Coronary artery (tissue), 2 donors: Measurements from ENCODE around the gene MARK4.
"Not testable (repeated sequence)": the region's sequence is repeated elsewhere in the genome, so short reads cannot be mapped to it uniquely, and the experiment has no call there.

Source experiments
- DNase-seq: peaks from one replicate; pipeline ENCODE4 v3.0.0-alpha.2; 2017; ENCODE audit warnings: low spot score
- H3K27ac ChIP-seq, 2 donors: fragments of 200-600 bp; sonication (generic); one replicate each; pipeline ENCODE4 v1.5.1; 2016 to 2019
- H3K4me3 ChIP-seq: fragments of 200-600 bp; sonication (generic); 2 replicates; pipeline ENCODE4 v1.5.1; 2016; ENCODE audit warnings: mild to moderate bottlenecking, moderate library complexity
- CTCF ChIP-seq: fragments of 200-600 bp; sonication (generic); IDR thresholded peaks from one replicate; pipeline ENCODE4 v1.5.1; 2019; ENCODE audit warnings: antibody characterized with exemption

The MARK4 gene

GRCh38 chr19:45322744-45323281 lies 71.7 kb downstream of the MARK4 start, which contains the start of gene CKM:
Gene CKM, minus strand, starts transcription at chr19:45322875. Its CDS starts 3,162 bp downstream, at chr19:45319713.
- no peak within 1 kb of the TSS for H3K27ac ChIP-seq
- peak within 1 kb of the TSS; percentile 32 for H3K4me3 ChIP-seq
- no peak for TF ChIP-seq CTCF
- DNase-seq = no peak

GRCh38 chr19:45323671-45324081 lies 72.6 kb downstream of the MARK4 start:
- peak overlapping the region; percentile 32 for H3K4me3 ChIP-seq
- H3K27ac ChIP-seq = no peak overlapping the region
- DNase-seq = no peak
- no peak for TF ChIP-seq CTCF

- DNase-seq = no peak
- Histone ChIP-seq H3K4me3 (no peak overlapping the region), H3K27ac (no peak overlapping the region)
- no peak for TF ChIP-seq CTCF
Observed at GRCh38 chr19:45324349-45324907, 73.4 kb downstream of the MARK4 start.

GRCh38 chr19:45327404-45328143 lies 76.5 kb downstream of the MARK4 start:
- TF ChIP-seq CTCF = no peak
- Histone ChIP-seq H3K27ac (no peak overlapping the region), H3K4me3 (no peak overlapping the region)
- DNase-seq = no peak

GRCh38 chr19:45331411-45331810 lies 80.3 kb downstream of the MARK4 start:
- no peak for TF ChIP-seq CTCF
- no peak overlapping the region for H3K4me3 ChIP-seq
- no peak for DNase-seq
- no peak overlapping the region for H3K27ac ChIP-seq

- no peak for TF ChIP-seq CTCF
- no peak overlapping the region for H3K27ac ChIP-seq
- no peak overlapping the region for H3K4me3 ChIP-seq
- no peak for DNase-seq
Observed at GRCh38 chr19:45333609-45334303, 82.7 kb downstream of the MARK4 start.

- H3K4me3 ChIP-seq, DNase-seq, H3K27ac ChIP-seq: not testable (repeated sequence)
Observed at GRCh38 chr19:45334881-45335280, 83.8 kb downstream of the MARK4 start.
